GM12878 (cell line): ENCODE results near the gene GRM3. TPM values are rescaled to one million over a fixed set of nuclear protein-coding genes. Genes with fewer than 3 reads are reported as not detected.

Experiments
- ATAC-seq: fragments of 200-7000 bp; cut with Tn5 transposase; 3 replicates; pipeline ENCODE4 v1.9.1; 2020; ENCODE audit warnings: mild to moderate bottlenecking, moderate library complexity
- BruUV-seq: library from RNA; stranded (reverse); fragments of 400-500 nt; replicated peaks from 2 replicates; lab custom pipeline; 2021; lab: Mats Ljungman, UMichigan
- CTCF ChIA-PET: fragments of 300-600 bp; sonication (Branson Sonifier 250); formaldehyde crosslinking; extraction: SDS; loops from one replicate; lab custom pipeline; 2021; ENCODE audit warnings: inconsistent platforms; lab: Yijun Ruan, JAX
- POLR2A ChIA-PET: fragments of 350-600 bp; formaldehyde crosslinking; extraction: SDS; loops from one replicate; lab custom pipeline; 2021; ENCODE audit warnings: inconsistent platforms; lab: Charles Lee
- RAD21 ChIA-PET: fragments of 300-600 bp; sonication (Branson Sonifier 250); formaldehyde crosslinking; loops from one replicate; lab custom pipeline; 2023; ENCODE audit warnings: antibody characterized with exemption; ENCODE audit not compliant: unreplicated experiment; lab: Charles Lee
- SMC1A ChIA-PET: fragments of 300-600 bp; sonication (Branson Sonifier 250); formaldehyde crosslinking; loops from one replicate; lab custom pipeline; 2023; ENCODE audit not compliant: unreplicated experiment, uncharacterized antibody; lab: Charles Lee
- DNase-seq: peaks from one replicate; pipeline ENCODE4 v3.0.0-alpha.2; 2011; ENCODE audit warnings: low read depth, low spot score
- FAIRE-seq: peaks from 3 replicates; lab custom pipeline; 2011; peaks lifted over from hg19 to GRCh38; lab: Jason Lieb, UNC
- H2AFZ ChIP-seq: 2 replicates; pipeline ENCODE4 v1.6.0; 2011; ENCODE audit warnings: low read depth, low read length, control low read depth; ENCODE audit not compliant: control insufficient read depth
- H3K27ac ChIP-seq: 2 replicates; pipeline ENCODE4 v1.5.1; 2011; ENCODE audit warnings: control low read depth; ENCODE audit not compliant: control insufficient read depth, insufficient read depth
- H3K27me3 ChIP-seq, 2 experiments: replicated peaks in 1 of 2; 2 replicates each; pipeline versions ENCODE4 v1.6.0 to v1.6.1; 2011; ENCODE audit warnings: low read length in 1 of 2; ENCODE audit not compliant: control insufficient read depth in 2 of 2, insufficient read depth in 2 of 2
- H3K36me3 ChIP-seq, 2 experiments: 2 replicates each; pipeline ENCODE4 v1.5.1; 2011; ENCODE audit warnings: low read length in 1 of 2; ENCODE audit not compliant: control insufficient read depth in 2 of 2, insufficient read depth in 2 of 2
- H3K4me1 ChIP-seq: 2 replicates; pipeline ENCODE4 v1.6.1; 2011; ENCODE audit warnings: mild to moderate bottlenecking, low read length, moderate library complexity, mixed read lengths; ENCODE audit not compliant: control insufficient read depth, insufficient read depth
- H3K4me2 ChIP-seq: 2 replicates; pipeline ENCODE4 v1.6.0; 2011; ENCODE audit warnings: control low read depth; ENCODE audit not compliant: control insufficient read depth, insufficient read depth
- H3K4me3 ChIP-seq: fragments of 200-600 bp; sonication (generic); 2 replicates; pipeline ENCODE4 v1.5.1; 2016
- H3K79me2 ChIP-seq: 2 replicates; pipeline ENCODE4 v1.6.0; 2011; ENCODE audit warnings: low read length; ENCODE audit not compliant: control insufficient read depth, insufficient read depth
- H3K9ac ChIP-seq: 2 replicates; pipeline ENCODE4 v1.8.0; 2011; ENCODE audit warnings: low read length, control low read depth, mixed read lengths; ENCODE audit not compliant: control insufficient read depth, insufficient read depth
- H3K9me3 ChIP-seq: replicated peaks from 3 replicates; pipeline ENCODE4 v1.5.1; 2011; ENCODE audit warnings: mild to moderate bottlenecking, low read length; ENCODE audit not compliant: control insufficient read depth, insufficient read depth
- H4K20me1 ChIP-seq: 2 replicates; pipeline ENCODE4 v1.6.0; 2011; ENCODE audit not compliant: control insufficient read depth, insufficient read depth
- BMI1 ChIP-seq: fragments of 450-650 bp; IDR thresholded peaks from 2 replicates; pipeline ENCODE4 v1.6.1; 2016; ENCODE audit warnings: mild to moderate bottlenecking, moderate library complexity, borderline replicate concordance
- CHD1 ChIP-seq: IDR thresholded peaks from 2 replicates; pipeline ENCODE4 v1.6.1; 2012; ENCODE audit warnings: low read depth, low read length, improper control_type of control experiment
- CHD2 ChIP-seq: IDR thresholded peaks from 2 replicates; pipeline ENCODE4 v1.6.1; 2011; ENCODE audit warnings: low read depth, low read length, improper control_type of control experiment, borderline replicate concordance
- CHD4 ChIP-seq: fragments of 200-600 bp; sonication (generic); IDR thresholded peaks from 2 replicates; pipeline ENCODE4 v1.6.1; 2016; ENCODE audit warnings: mild to moderate bottlenecking
- EED ChIP-seq: sonication (generic); IDR thresholded peaks from 2 replicates; pipeline ENCODE4 v1.6.1; 2016; ENCODE audit warnings: antibody characterized with exemption, low read depth
- FOXK2 ChIP-seq: fragments of 450-650 bp; IDR thresholded peaks from 2 replicates; pipeline ENCODE4 v1.6.1; 2017; ENCODE audit warnings: mild to moderate bottlenecking, moderate library complexity
- KAT2A ChIP-seq: conservative IDR thresholded peaks from 2 replicates; pipeline ENCODE4 v1.6.1; 2011; ENCODE audit warnings: low read depth, low read length; ENCODE audit not compliant: control insufficient read depth
- NBN ChIP-seq: fragments of 450-650 bp; IDR thresholded peaks from 2 replicates; pipeline ENCODE4 v1.6.1; 2016
- PAX5 ChIP-seq: IDR thresholded peaks from 2 replicates; pipeline ENCODE4 v1.6.1; 2011; ENCODE audit warnings: low read depth, low read length, borderline replicate concordance
- RBBP5 ChIP-seq: fragments of 200-600 bp; sonication (generic); conservative IDR thresholded peaks from 2 replicates; pipeline ENCODE4 v1.6.1; 2016
- RELA ChIP-seq: fragments of 450-650 bp; IDR thresholded peaks from 2 replicates; pipeline ENCODE4 v1.8.0; 2014; ENCODE audit warnings: borderline replicate concordance; ENCODE audit not compliant: partially characterized antibody
- RUNX3 ChIP-seq: IDR thresholded peaks from 2 replicates; pipeline ENCODE4 v1.6.1; 2012; ENCODE audit warnings: low read length, inconsistent platforms
- TAF1 ChIP-seq: IDR thresholded peaks from 2 replicates; pipeline ENCODE4 v1.6.1; 2011; ENCODE audit warnings: mild to moderate bottlenecking, low read depth, low read length, borderline replicate concordance
- TARDBP ChIP-seq: IDR thresholded peaks from 2 replicates; pipeline ENCODE4 v1.6.1; 2016; ENCODE audit warnings: borderline replicate concordance
- YY1 ChIP-seq: IDR thresholded peaks from 2 replicates; pipeline ENCODE4 v1.6.1; 2011; ENCODE audit warnings: low read depth, mild to moderate bottlenecking, low read length
- ZZZ3 ChIP-seq: IDR thresholded peaks from 2 replicates; pipeline ENCODE4 v1.6.1; 2011; ENCODE audit warnings: low read depth; ENCODE audit not compliant: control insufficient read depth, insufficient read length
- WGBS: methylation state at CpG from one replicate; pipeline ENCODE4 v1.1.6; 2016; ENCODE audit warnings: low lambda C conversion rate; ENCODE audit not compliant: insufficient replicate concordance, insufficient coverage; ENCODE audit errors: missing lambda C conversion rate; 5-methylcytosine and 5-hydroxymethylcytosine counted together
- in situ Hi-C: fragments of 300-500 bp; cut with MboI; formaldehyde crosslinking; loops from 9 replicates; pipeline ENCODE4 v1.14.3; 2018; ENCODE audit warnings: mixed read lengths
- intact Hi-C: fragments of 100-400 bp; cut with micrococcal nuclease; formaldehyde crosslinking; loops from one replicate; pipeline ENCODE4 v1.14.2; 2022; ENCODE audit not compliant: unreplicated experiment
- polyA plus RNA-seq, 11 experiments: library from polyadenylated mRNA; depleted of rRNA in 4 of 11; unstranded in 6 of 11; stranded (reverse) in 5 of 11; fragments of >200 nt; fragmentation: Nextera tagmentation in 4 of 11; fragmentation: Illumina TruSeq in 1 of 11; extraction: Ambion mirVana in 4 of 11; extraction: Trizol in 1 of 11; gene quantifications; 1 replicate in 1 of 11; 2 replicates in 10 of 11; pipeline versions ENCODE4 v1.2.1 to v1.2.3, GENCODE V29; 2011 to 2016; ENCODE audit warnings: inconsistent platforms in 2 of 11, missing spikeins in 2 of 11, low read depth in 1 of 11
- total RNA-seq, 4 experiments: library from RNA; depleted of rRNA in 3 of 4; stranded (reverse); fragments of >200 nt in 3 of 4; fragmentation: Illumina TruSeq in 1 of 4; extraction: Trizol in 1 of 4; gene quantifications; 2 replicates each; pipeline versions ENCODE4 v1.2.1 to v1.2.3, GENCODE V29; 2013 to 2021
- TF ChIP-seq, protein P1 (sequence below), 3 experiments: IDR thresholded peaks in 2 of 3; conservative IDR thresholded peaks in 1 of 3; 2 replicates each; pipeline ENCODE4 v1.5.1; 2011; ENCODE audit warnings: low read depth in 3 of 3, low read length in 3 of 3, mild to moderate bottlenecking in 3 of 3, control low read depth in 2 of 3, moderate library complexity in 2 of 3, inconsistent platforms in 1 of 3, mixed read lengths in 1 of 3; ENCODE audit not compliant: control insufficient read depth in 2 of 3, insufficient read depth in 1 of 3; ENCODE audit errors: extremely low read depth in 1 of 3
- TF ChIP-seq, protein P2 (sequence below): fragments of 150-350 bp; IDR thresholded peaks from 2 replicates; pipeline ENCODE4 v1.6.1; 2014; ENCODE audit warnings: mild to moderate bottlenecking, low read depth, low read length

Gene GRM3
- total and polyA plus RNA-seq, 10 of the 15 experiments (the other 5 are each of a cell fraction or from before 2014, with no cell fraction given) = 0.03 to 0.49 (median 0.15) TPM; not detected in 1

DNA sequence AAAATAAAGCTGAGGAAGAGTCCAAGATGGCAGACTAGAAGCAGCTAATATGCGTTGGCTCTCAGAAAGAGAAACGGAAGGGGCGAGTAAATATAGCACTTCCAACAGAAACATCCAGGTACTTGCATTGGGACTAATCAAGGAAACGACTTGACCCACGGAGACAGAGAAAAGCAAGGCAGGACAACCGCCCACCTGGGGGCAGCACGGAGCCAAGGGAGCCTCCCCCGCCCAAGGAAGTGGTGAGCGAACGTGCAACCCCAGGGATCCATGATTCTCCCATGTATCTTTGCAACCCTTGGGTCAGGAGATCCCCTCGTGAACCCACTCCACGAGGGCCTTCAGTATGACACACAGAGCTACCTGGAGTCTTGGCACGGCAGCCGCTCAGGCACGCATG, 45.4 kb upstream of the GRM3 start (continued):
- TF ChIP-seq, protein P1, sequence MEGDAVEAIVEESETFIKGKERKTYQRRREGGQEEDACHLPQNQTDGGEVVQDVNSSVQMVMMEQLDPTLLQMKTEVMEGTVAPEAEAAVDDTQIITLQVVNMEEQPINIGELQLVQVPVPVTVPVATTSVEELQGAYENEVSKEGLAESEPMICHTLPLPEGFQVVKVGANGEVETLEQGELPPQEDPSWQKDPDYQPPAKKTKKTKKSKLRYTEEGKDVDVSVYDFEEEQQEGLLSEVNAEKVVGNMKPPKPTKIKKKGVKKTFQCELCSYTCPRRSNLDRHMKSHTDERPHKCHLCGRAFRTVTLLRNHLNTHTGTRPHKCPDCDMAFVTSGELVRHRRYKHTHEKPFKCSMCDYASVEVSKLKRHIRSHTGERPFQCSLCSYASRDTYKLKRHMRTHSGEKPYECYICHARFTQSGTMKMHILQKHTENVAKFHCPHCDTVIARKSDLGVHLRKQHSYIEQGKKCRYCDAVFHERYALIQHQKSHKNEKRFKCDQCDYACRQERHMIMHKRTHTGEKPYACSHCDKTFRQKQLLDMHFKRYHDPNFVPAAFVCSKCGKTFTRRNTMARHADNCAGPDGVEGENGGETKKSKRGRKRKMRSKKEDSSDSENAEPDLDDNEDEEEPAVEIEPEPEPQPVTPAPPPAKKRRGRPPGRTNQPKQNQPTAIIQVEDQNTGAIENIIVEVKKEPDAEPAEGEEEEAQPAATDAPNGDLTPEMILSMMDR (IDR thresholded peaks at IDR 0.05 in 2 of 3, conservative IDR thresholded peaks at IDR 0.05 in 1 of 3; ENCODE audit: control insufficient read depth in 2 of 3, extremely low read depth in 1 of 3, insufficient read depth in 1 of 3, low read depth in 3 of 3, low read length in 3 of 3) = peak; percentile 26 to 66 (median 35); a peak in 5 of 6 replicates
- TF ChIP-seq NBN (no peak), KAT2A (no peak), RBBP5 (no peak)

DNA sequence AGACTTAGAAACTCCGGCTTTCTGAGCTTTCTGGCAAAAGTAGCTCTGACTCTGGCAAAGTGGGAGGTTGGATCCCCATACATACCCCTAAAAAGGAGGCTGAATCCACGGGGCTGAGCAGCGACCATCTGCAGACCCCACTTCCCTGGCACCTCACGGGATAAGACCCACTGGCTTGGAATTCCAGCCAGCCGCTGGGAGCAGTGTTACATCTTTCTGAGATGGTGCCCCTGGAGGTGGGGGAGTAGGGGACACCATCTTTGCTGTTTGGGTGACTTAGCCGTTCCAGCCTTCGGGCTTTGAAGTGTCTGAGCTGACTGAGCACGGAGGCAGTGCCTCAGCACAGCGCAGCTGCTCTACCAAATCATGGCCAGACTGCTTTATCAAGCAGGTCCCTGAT, 45.0 kb upstream of the GRM3 start:
- Histone ChIP-seq H3K27ac (no peak overlapping the region), H4K20me1 (no peaks in the 10 kb centered on the region), H3K9me3 (no peaks in the 10 kb centered on the region), H2AFZ (no peak overlapping the region), H3K9ac (no peak overlapping the region), H3K4me3 (no peak overlapping the region), H3K79me2 (no peaks in the 10 kb centered on the region), H3K27me3 (no peaks in the 10 kb centered on the region; a peak in 1 of 4 replicates)
- ChIA-PET POLR2A (no interaction called here), RAD21 (no interaction called here), CTCF (interaction anchor here (1.1 to 2.4 kb wide), 3 partner anchors 216 to 307 kb away, joined by 3 to 12 read pairs (median 3); no protein-coding TSS in a partner anchor), SMC1A (interaction anchor here (1.0 to 1.3 kb wide), 2 partner anchors 217 to 306 kb away, joined by 3 to 5 read pairs; no protein-coding TSS in a partner anchor)
- no peak for DNase-seq
- no peak for ATAC-seq
- WGBS = 52% methylated on average over 9 of the region's 9 CpGs
- no TSS peak for BruUV-seq
- intact Hi-C loops = loop anchor here (1.0 kb wide), 2 partner anchors 217 to 307 kb away; no protein-coding TSS in a partner anchor
- TF ChIP-seq YY1 (no peak), FOXK2 (no peak), EED (no peak), PAX5 (no peak), TAF1 (no peak), BMI1 (no peak), CHD2 (no peak), CHD1 (no peak), RELA (no peak), TARDBP (no peak), RUNX3 (no peak), KAT2A (no peak), CHD4 (no peak), ZZZ3 (no peak)
- TF ChIP-seq, protein P2, sequence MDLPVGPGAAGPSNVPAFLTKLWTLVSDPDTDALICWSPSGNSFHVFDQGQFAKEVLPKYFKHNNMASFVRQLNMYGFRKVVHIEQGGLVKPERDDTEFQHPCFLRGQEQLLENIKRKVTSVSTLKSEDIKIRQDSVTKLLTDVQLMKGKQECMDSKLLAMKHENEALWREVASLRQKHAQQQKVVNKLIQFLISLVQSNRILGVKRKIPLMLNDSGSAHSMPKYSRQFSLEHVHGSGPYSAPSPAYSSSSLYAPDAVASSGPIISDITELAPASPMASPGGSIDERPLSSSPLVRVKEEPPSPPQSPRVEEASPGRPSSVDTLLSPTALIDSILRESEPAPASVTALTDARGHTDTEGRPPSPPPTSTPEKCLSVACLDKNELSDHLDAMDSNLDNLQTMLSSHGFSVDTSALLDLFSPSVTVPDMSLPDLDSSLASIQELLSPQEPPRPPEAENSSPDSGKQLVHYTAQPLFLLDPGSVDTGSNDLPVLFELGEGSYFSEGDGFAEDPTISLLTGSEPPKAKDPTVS = no peak
- TF ChIP-seq, all 136 proteins: peak for 0
- H3K4me1 ChIP-seq = no peaks in the 10 kb centered on the region
- no peaks in the 10 kb centered on the region for H3K36me3 ChIP-seq
- no peak for FAIRE-seq
- in situ Hi-C loops = no loop called here
- no peak overlapping the region for H3K4me2 ChIP-seq
